K562 (cell line): ENCODE data around the gene GALNT9. TPM values are rescaled to one million over a fixed set of nuclear protein-coding genes. Genes with fewer than 3 reads are reported as not detected.

Experiments used
- ATAC-seq: fragments of 200-7000 bp; cut with Tn5 transposase; 3 replicates; pipeline ENCODE4 v1.9.1; 2020; ENCODE audit warnings: moderate library complexity
- BruUV-seq: library from RNA; stranded (reverse); fragments of 400-500 nt; replicated peaks from 2 replicates; lab custom pipeline; 2021; lab: Mats Ljungman, UMichigan
- CTCF ChIA-PET: fragments of 300-600 bp; formaldehyde crosslinking; extraction: SDS; loops from one replicate; lab custom pipeline; 2021; ENCODE audit warnings: low intra/inter-chr PET ratio; lab: Yijun Ruan, JAX
- POLR2A ChIA-PET: fragments of 300-600, 350-650 bp; sonication (Branson Sonifier 250); formaldehyde crosslinking; extraction: SDS; loops from one replicate; lab custom pipeline; 2021; ENCODE audit warnings: antibody characterized with exemption, inconsistent platforms; lab: Yijun Ruan, JAX
- DNase-seq, 4 experiments: peaks; one replicate each; pipeline versions ENCODE4 v3.0.0 to v3.0.0-alpha.2; 2011 to 2018; ENCODE audit warnings: low spot score in 3 of 4, mixed read lengths in 3 of 4; ENCODE audit errors: extremely low read depth in 1 of 4
- FAIRE-seq: peaks from 2 replicates; lab custom pipeline; 2011; peaks lifted over from hg19 to GRCh38; lab: Jason Lieb, UNC
- H2AFZ ChIP-seq: 2 replicates; pipeline ENCODE4 v1.6.0; 2011; ENCODE audit warnings: low read depth, low read length, control low read depth, inconsistent platforms
- H3K27ac ChIP-seq: fragments of 200-600 bp; 3 replicates; pipeline ENCODE4 v1.8.0; 2011; ENCODE audit warnings: low read depth, mild to moderate bottlenecking, control low read depth, inconsistent platforms, low read length, moderate library complexity, mixed read lengths; ENCODE audit errors: extremely low read depth
- H3K27me3 ChIP-seq, 2 experiments: fragments of 300-600 bp in 1 of 2; 2 replicates in 1 of 2; 3 replicates in 1 of 2; pipeline versions ENCODE4 v1.6.0 to v1.8.0; 2011; ENCODE audit warnings: inconsistent platforms in 2 of 2, low read length in 2 of 2, mild to moderate bottlenecking in 1 of 2, mixed read lengths in 1 of 2, moderate library complexity in 1 of 2; ENCODE audit not compliant: control insufficient read depth in 2 of 2, insufficient read depth in 2 of 2
- H3K36me3 ChIP-seq: fragments of 300-600 bp; 3 replicates; pipeline ENCODE4 v1.8.0; 2011; ENCODE audit warnings: mild to moderate bottlenecking, low read length, inconsistent platforms; ENCODE audit not compliant: control insufficient read depth, insufficient read depth
- H3K4me1 ChIP-seq, 2 experiments: fragments of 200-600 bp in 1 of 2; replicated peaks in 1 of 2; 2 replicates in 1 of 2; 3 replicates in 1 of 2; pipeline versions ENCODE4 v1.5.1 to v1.8.0; 2011; ENCODE audit warnings: inconsistent platforms in 2 of 2, low read length in 2 of 2, mild to moderate bottlenecking in 1 of 2, mixed read lengths in 1 of 2, moderate library complexity in 1 of 2; ENCODE audit not compliant: control insufficient read depth in 2 of 2, insufficient read depth in 2 of 2
- H3K4me2 ChIP-seq: 2 replicates; pipeline ENCODE4 v1.6.1; 2011; ENCODE audit warnings: low read length, control low read depth, inconsistent platforms, mixed read lengths; ENCODE audit not compliant: insufficient read depth
- H3K4me3 ChIP-seq: fragments of 200-600 bp; sonication (generic), shearing (Covaris generic); 2 replicates; pipeline ENCODE4 v1.5.1; 2016; ENCODE audit warnings: control low read depth, inconsistent platforms
- H3K79me2 ChIP-seq: fragments of 200-600 bp; 3 replicates; pipeline ENCODE4 v1.8.0; 2011; ENCODE audit warnings: low read length, inconsistent platforms; ENCODE audit not compliant: control insufficient read depth, insufficient read depth
- H3K9ac ChIP-seq, 2 experiments: 2 replicates each; pipeline versions ENCODE4 v1.6.0 to v1.6.1; 2011; ENCODE audit warnings: low read depth in 2 of 2, low read length in 2 of 2, control low read depth in 1 of 2, inconsistent platforms in 1 of 2, mild to moderate bottlenecking in 1 of 2, mixed read lengths in 1 of 2; ENCODE audit not compliant: insufficient read depth in 1 of 2
- H3K9me1 ChIP-seq: one replicate; pipeline ENCODE4 v1.6.0; 2011; ENCODE audit warnings: inconsistent platforms, mild to moderate bottlenecking, low read length, moderate library complexity; ENCODE audit not compliant: control insufficient read depth, insufficient read depth
- H3K9me3 ChIP-seq: replicated peaks from 2 replicates; pipeline ENCODE4 v1.5.1; 2011; ENCODE audit warnings: low read depth, low read length, inconsistent platforms; ENCODE audit not compliant: control insufficient read depth, insufficient read depth
- H4K20me1 ChIP-seq: replicated peaks from 2 replicates; pipeline ENCODE4 v1.6.1; 2011; ENCODE audit warnings: low read length, inconsistent platforms, mixed read lengths; ENCODE audit not compliant: control insufficient read depth, insufficient read depth
- ARHGAP35 ChIP-seq: fragments of 450-650 bp; IDR thresholded peaks from 2 replicates; pipeline ENCODE4 v1.6.1; 2018; ENCODE audit not compliant: partially characterized antibody
- CREB1 ChIP-seq, 2 experiments: sonication (generic) in 1 of 2; formaldehyde crosslinking in 1 of 2; IDR thresholded peaks; 2 replicates each; pipeline versions ENCODE4 v1.6.1 to v1.8.0; 2012 to 2022; ENCODE audit warnings: inconsistent platforms in 1 of 2, mild to moderate bottlenecking in 1 of 2, missing genetic modification reagents in 1 of 2, moderate library complexity in 1 of 2
- E2F4 ChIP-seq: sonication (generic); formaldehyde crosslinking; IDR thresholded peaks from 2 replicates; pipeline ENCODE4 v1.8.0; 2022; ENCODE audit warnings: mild to moderate bottlenecking, low read depth, missing genetic modification reagents
- FOXJ2 ChIP-seq: fragments of 200-800 bp; sonication (Bioruptor generic); IDR thresholded peaks from 2 replicates; pipeline ENCODE4 v1.6.1; 2016; ENCODE audit warnings: missing genetic modification characterization, missing compliant biosample characterization
- MCM7 ChIP-seq, 2 experiments: fragments of 450-650 bp; IDR thresholded peaks; 2 replicates each; pipeline ENCODE4 v1.6.1; 2016 to 2018
- ZBTB33 ChIP-seq: sonication (generic); formaldehyde crosslinking; IDR thresholded peaks from 2 replicates; pipeline ENCODE4 v1.8.1; 2023; ENCODE audit warnings: mild to moderate bottlenecking, missing genetic modification reagents
- ZBTB8A ChIP-seq: fragments of 450-650 bp; IDR thresholded peaks from 2 replicates; pipeline ENCODE4 v1.6.1; 2018; ENCODE audit warnings: mild to moderate bottlenecking, moderate library complexity; ENCODE audit not compliant: partially characterized antibody
- WGBS: fragments of 100-300 bp; shearing (Covaris generic); methylation state at CpG from one replicate; pipeline ENCODE4 v1.1.6; 2016; ENCODE audit warnings: low coverage, mixed read lengths; ENCODE audit not compliant: insufficient coverage; ENCODE audit errors: missing lambda C conversion rate; 5-methylcytosine and 5-hydroxymethylcytosine counted together
- in situ Hi-C: fragments of 300-500 bp; cut with MboI; formaldehyde crosslinking; loops from 4 replicates; pipeline ENCODE4 v1.15.0; 2018; ENCODE audit warnings: inconsistent platforms, mixed read lengths
- intact Hi-C: fragments of 100-400 bp; cut with micrococcal nuclease; formaldehyde crosslinking; loops from 2 replicates; pipeline ENCODE4 v1.14.2; 2022
- polyA plus RNA-seq, 8 experiments: library from polyadenylated mRNA; depleted of rRNA in 4 of 8; stranded (reverse) in 5 of 8; unstranded in 3 of 8; fragments of >200 nt; fragmentation: Nextera tagmentation in 2 of 8; fragmentation: Illumina TruSeq in 1 of 8; extraction: Ambion mirVana in 2 of 8; extraction: Trizol in 1 of 8; gene quantifications; 2 replicates each; pipeline versions ENCODE4 v1.2.1 to v1.2.3, GENCODE V29; 2011 to 2014; ENCODE audit warnings: inconsistent platforms in 1 of 8, missing spikeins in 1 of 8
- total RNA-seq, 7 experiments: library from RNA; depleted of rRNA in 6 of 7; stranded (reverse); fragments of >200 nt in 6 of 7; fragmentation: Illumina TruSeq in 2 of 7; extraction: Trizol in 2 of 7; gene quantifications; 2 replicates each; pipeline versions ENCODE4 v1.2.1 to v1.2.3, GENCODE V29; 2011 to 2021; ENCODE audit warnings: low replicate concordance in 1 of 7

The GALNT9 gene
- total and polyA plus RNA-seq, 9 of the 15 experiments (the other 6 are each of a cell fraction or from before 2014, with no cell fraction given) = not detected

GRCh38 chr12:132289356-132290202, 39.8 kb downstream of the GALNT9 start:
- ChIA-PET CTCF (no interaction called here), POLR2A (interaction anchor here (1.6 kb wide), 1 partner anchor 14 kb away, joined by 3 read pairs; no protein-coding TSS in a partner anchor)
- in situ Hi-C loops = no loop called here
- WGBS = 2% methylated on average over 16 of the region's 19 CpGs
- no peak overlapping the region for H3K9ac ChIP-seq
- FAIRE-seq (no peak), ATAC-seq (no peak), DNase-seq (no peak)
- no peaks in the 10 kb centered on the region for H3K36me3 ChIP-seq
- no peak overlapping the region for H2AFZ ChIP-seq
- no peak overlapping the region for H3K4me3 ChIP-seq
- no peak overlapping the region for H3K27ac ChIP-seq
- H3K4me2 ChIP-seq = no peak overlapping the region
- no peak for TF ChIP-seq ZBTB8A
- TF ChIP-seq ZBTB33 (CRISPR knock-in tag) = no peak
- TF ChIP-seq ARHGAP35 = no peak
- no peak for TF ChIP-seq CREB1 (IDR thresholded peaks at IDR 0.05)
- no peak for TF ChIP-seq CREB1 (CRISPR knock-in tag; IDR thresholded peaks at IDR 0.05)
- TF ChIP-seq MCM7 (IDR thresholded peaks at IDR 0.05) = no peak
- no peak for TF ChIP-seq E2F4 (CRISPR knock-in tag)
- TF ChIP-seq FOXJ2 (tag) = no peak
- H3K4me1 ChIP-seq = peaks cover 0 to 2% of the 10 kb centered on the region in 2 experiments; a peak in 1 of 5 replicates
- no peaks in the 10 kb centered on the region for H3K79me2 ChIP-seq
- no peaks in the 10 kb centered on the region for H4K20me1 ChIP-seq
- no TSS peak for BruUV-seq
- peaks cover 21 to 70% of the 10 kb centered on the region in 2 experiments; a peak in 4 of 5 replicates for H3K27me3 ChIP-seq
- no peaks in the 10 kb centered on the region for H3K9me1 ChIP-seq
- intact Hi-C loops = no loop called here
- no peaks in the 10 kb centered on the region for H3K9me3 ChIP-seq
